Neural crest cell (in vitro differentiated cells): Measurements from ENCODE around the gene VENTX. TPM values are rescaled to one million over a fixed set of nuclear protein-coding genes. Genes with fewer than 3 reads are reported as not detected.
A peak's percentile ranks its signal among the peaks of the same experiment; 100 is the strongest.

Experiments
- DNase-seq: peaks from one replicate; pipeline ENCODE4 v3.0.0; 2021; ENCODE audit warnings: low read depth, mixed read lengths, low spot score
- H3K27ac Mint-ChIP-seq: one replicate; pipeline ENCODE4 v1.8.0; 2021; ENCODE audit warnings: mild to moderate bottlenecking, mixed read lengths; ENCODE audit not compliant: unreplicated experiment
- H3K27me3 Mint-ChIP-seq: 2 replicates; pipeline ENCODE4 v1.8.0; 2021; ENCODE audit warnings: low read depth, mild to moderate bottlenecking, mixed read lengths
- H3K36me3 Mint-ChIP-seq: 2 replicates; pipeline ENCODE4 v1.8.0; 2021; ENCODE audit warnings: low read depth, mild to moderate bottlenecking, mixed read lengths
- H3K4me1 Mint-ChIP-seq: 2 replicates; pipeline ENCODE4 v1.8.0; 2021; ENCODE audit warnings: mixed read lengths
- H3K4me3 Mint-ChIP-seq: one replicate; pipeline ENCODE4 v1.8.0; 2021; ENCODE audit warnings: mild to moderate bottlenecking, mixed read lengths
- H3K9me3 Mint-ChIP-seq: 2 replicates; pipeline ENCODE4 v1.8.0; 2021; ENCODE audit warnings: mixed read lengths
- CTCF ChIP-seq: fragments of 200-600 bp; sonication (generic); conservative IDR thresholded peaks from 2 replicates; pipeline ENCODE4 v1.5.0; 2021; ENCODE audit warnings: antibody characterized with exemption, mild to moderate bottlenecking
- total RNA-seq: library from RNA; stranded (reverse); gene quantifications from 2 replicates; pipeline ENCODE4 v1.2.1, GENCODE V29; 2021

The VENTX gene
- total RNA-seq, 1 donor from 2014 or later: not detected

GRCh38 chr10:133276100-133276434 is 38.4 kb downstream of the VENTX start:
- no peak for DNase-seq
- H3K4me1 Mint-ChIP-seq: peaks cover 3% of the 10 kb centered on the region
- H3K9me3 Mint-ChIP-seq: no peaks in the 10 kb centered on the region
- H3K27ac Mint-ChIP-seq: no peak overlapping the region
- H3K36me3 Mint-ChIP-seq: no peaks in the 10 kb centered on the region
- no peak for TF ChIP-seq CTCF
- H3K4me3 Mint-ChIP-seq: peak overlapping the region; percentile 27
- peaks cover 19% of the 10 kb centered on the region for H3K27me3 Mint-ChIP-seq

GRCh38 chr10:133276435-133277201 is 39.0 kb downstream of the VENTX start, which contains the start of gene ADAM8:
Gene ADAM8 (minus strand): TSS chr10:133276868. CDS start chr10:133276817, 51 bp downstream.
- Mint-ChIP-seq H3K27ac (no peak within 1 kb of the TSS), H3K36me3 (no peaks in the 10 kb centered on the region)
- no peak for DNase-seq

GRCh38 chr10:133277277-133277992 is 39.8 kb downstream of the VENTX start:
- Mint-ChIP-seq H3K27me3 (peaks cover 19% of the 10 kb centered on the region), H3K36me3 (no peaks in the 10 kb centered on the region), H3K27ac (no peak overlapping the region), H3K4me1 (peaks cover 3% of the 10 kb centered on the region), H3K9me3 (no peaks in the 10 kb centered on the region), H3K4me3 (no peak overlapping the region)
- DNase-seq: no peak
- TF ChIP-seq CTCF: no peak

More at GRCh38 chr10:133276435-133277201, 39.0 kb downstream of the VENTX start, which contains the start of gene ADAM8:
- Mint-ChIP-seq H3K4me3 (peak within 1 kb of the TSS; percentile 27), H3K4me1 (peaks cover 3% of the 10 kb centered on the region), H3K9me3 (no peaks in the 10 kb centered on the region), H3K27me3 (peaks cover 19% of the 10 kb centered on the region)
- TF ChIP-seq CTCF: no peak

GRCh38 chr10:133277993-133278576 is 40.4 kb downstream of the VENTX start:
- H3K9me3 Mint-ChIP-seq: no peaks in the 10 kb centered on the region
- peaks cover 19% of the 10 kb centered on the region for H3K27me3 Mint-ChIP-seq
- H3K36me3 Mint-ChIP-seq: no peaks in the 10 kb centered on the region
- H3K27ac Mint-ChIP-seq: no peak overlapping the region
- no peak for DNase-seq
- no peak for TF ChIP-seq CTCF
- no peak overlapping the region for H3K4me3 Mint-ChIP-seq
- peaks cover 3% of the 10 kb centered on the region for H3K4me1 Mint-ChIP-seq

- no peak for DNase-seq
- peak overlapping the region; percentile 27 for H3K27ac Mint-ChIP-seq
- no peaks in the 10 kb centered on the region for H3K36me3 Mint-ChIP-seq
- H3K27me3 Mint-ChIP-seq: peaks cover 19% of the 10 kb centered on the region
- H3K4me1 Mint-ChIP-seq: peaks cover 3% of the 10 kb centered on the region
- no peak for TF ChIP-seq CTCF
- no peak overlapping the region for H3K4me3 Mint-ChIP-seq
- H3K9me3 Mint-ChIP-seq: no peaks in the 10 kb centered on the region
Observed at GRCh38 chr10:133278577-133279265, 41.1 kb downstream of the VENTX start.
